Bronchial epithelial cell (primary cell): ENCODE measurements around the gene CAMK2D. TPM values are rescaled to one million over a fixed set of nuclear protein-coding genes. Genes with fewer than 3 reads are reported as not detected.
"Not testable (repeated sequence)": the region's sequence is repeated elsewhere in the genome, so short reads cannot be mapped to it uniquely, and the experiment has no call there.

Experiments
- DNase-seq: peaks from one replicate; pipeline ENCODE4 v3.0.0-alpha.2; 2010; ENCODE audit warnings: low read depth
- FAIRE-seq: peaks from 2 replicates; lab custom pipeline; 2011; peaks lifted over from hg19 to GRCh38; lab: Jason Lieb, UNC
- H3K27me3 ChIP-seq: 2 replicates; pipeline ENCODE4 v1.5.1; 2011; ENCODE audit warnings: low read length; ENCODE audit not compliant: control insufficient read depth, insufficient read depth
- H3K36me3 ChIP-seq: 2 replicates; pipeline ENCODE4 v1.5.1; 2011; ENCODE audit warnings: low read length; ENCODE audit not compliant: control insufficient read depth, insufficient read depth
- H3K4me3 ChIP-seq: 2 replicates; pipeline ENCODE4 v1.5.1; 2011; ENCODE audit warnings: mild to moderate bottlenecking, low read depth, low read length, control low read depth
- CTCF ChIP-seq: IDR thresholded peaks from 2 replicates; pipeline ENCODE4 v1.5.1; 2011; ENCODE audit warnings: mild to moderate bottlenecking, moderate library complexity, low read length, control low read depth, inconsistent platforms; ENCODE audit not compliant: insufficient read depth, severe bottlenecking
- total RNA-seq: library from RNA; depleted of rRNA; stranded (reverse); fragments of >200 nt; gene quantifications from 2 replicates; pipeline ENCODE4 v1.2.1, GENCODE V29; 2014

The CAMK2D gene
- total RNA-seq, 1 donor from 2014 or later = 50.8 TPM

- DNase-seq = no peak
- H3K4me3 ChIP-seq = no peak overlapping the region
- no peak for FAIRE-seq
- no peaks in the 10 kb centered on the region for H3K36me3 ChIP-seq
- no peaks in the 10 kb centered on the region for H3K27me3 ChIP-seq
- TF ChIP-seq CTCF = no peak
Measured at GRCh38 chr4:113689394-113689793, 72.1 kb downstream of the CAMK2D start.

- Histone ChIP-seq H3K4me3 (no peak overlapping the region), H3K27me3 (no peaks in the 10 kb centered on the region), H3K36me3 (no peaks in the 10 kb centered on the region)
- DNase-seq (no peak), FAIRE-seq (no peak)
- TF ChIP-seq CTCF = no peak
Measured at GRCh38 chr4:113687067-113687718, 74.3 kb downstream of the CAMK2D start.

GRCh38 chr4:113685157-113685556 is 76.4 kb downstream of the CAMK2D start:
- DNase-seq, H3K36me3 ChIP-seq, FAIRE-seq, H3K27me3 ChIP-seq, H3K4me3 ChIP-seq: not testable (repeated sequence)

GRCh38 chr4:113684534-113685091 is 76.9 kb downstream of the CAMK2D start:
- TF ChIP-seq CTCF = peak; percentile 11
- Histone ChIP-seq H3K36me3 (no peaks in the 10 kb centered on the region), H3K27me3 (no peaks in the 10 kb centered on the region), H3K4me3 (no peak overlapping the region)
- DNase-seq (peak; percentile 38), FAIRE-seq (no peak)

- no peak overlapping the region for H3K4me3 ChIP-seq
- peak; percentile 84 for DNase-seq
- peak; percentile 18 for FAIRE-seq
- H3K27me3 ChIP-seq = no peaks in the 10 kb centered on the region
- no peaks in the 10 kb centered on the region for H3K36me3 ChIP-seq
- TF ChIP-seq CTCF = no peak
Measured at GRCh38 chr4:113682730-113683537, 78.6 kb downstream of the CAMK2D start.

GRCh38 chr4:113678641-113679040 is 82.9 kb downstream of the CAMK2D start:
- no peak for TF ChIP-seq CTCF
- no peak overlapping the region for H3K4me3 ChIP-seq
- FAIRE-seq (no peak), DNase-seq (no peak)
- no peaks in the 10 kb centered on the region for H3K27me3 ChIP-seq
- H3K36me3 ChIP-seq = no peaks in the 10 kb centered on the region
